ENCODE measurements around the gene GMPR. TPM values are rescaled to one million over a fixed set of nuclear protein-coding genes. Genes with fewer than 3 reads are reported as not detected.
A peak's percentile ranks its signal among the peaks of the same experiment; 100 is the strongest.

The GMPR gene
- total and polyA plus RNA-seq, 12 donors, result 17.0 to 49.1 (median 26.3) TPM

DNA sequence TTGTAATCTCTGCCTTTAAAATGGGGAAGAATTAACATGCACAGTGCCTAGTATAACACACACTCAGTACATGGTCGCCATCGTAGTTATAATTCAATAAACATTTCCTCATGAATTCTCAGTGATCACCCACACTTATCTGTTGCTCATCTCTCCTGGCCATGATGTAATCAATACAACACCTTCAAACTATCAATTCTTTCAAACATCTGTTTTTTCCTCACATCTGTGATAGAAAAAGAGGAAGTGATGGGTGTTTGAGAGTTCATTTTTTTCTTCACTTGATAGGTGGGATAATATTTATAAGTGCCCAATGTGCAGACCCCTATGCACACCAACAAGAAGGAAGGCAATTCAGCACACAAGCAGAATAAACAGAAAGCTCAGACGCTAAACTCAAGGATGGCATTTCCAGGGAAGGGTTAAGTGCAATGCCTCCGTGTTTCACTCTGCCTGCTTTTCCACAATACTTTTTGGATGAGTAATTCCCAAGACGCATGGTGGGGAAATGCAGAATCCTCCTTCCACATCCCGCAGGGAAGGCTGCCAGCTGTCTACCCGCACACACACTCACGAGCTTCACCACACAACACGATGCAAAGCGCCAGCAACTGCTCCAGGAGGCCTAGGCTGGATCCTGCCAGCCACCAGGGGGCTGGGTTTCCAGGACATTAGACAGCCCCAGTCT is 100.3 kb downstream of the GMPR start:
- DNase-seq, result peak; percentile 57 to 89 (median 82)

GRCh38 chr6:16339265-16339587 is 100.8 kb downstream of the GMPR start:
- WGBS, 4 donors, result 63 to 74% (median 68%) methylated on average over 3 of the region's 3 CpGs

More for the DNA sequence above, 100.3 kb downstream of the GMPR start:
- TF ChIP-seq POLR2A (IDR thresholded peaks at IDR 0.05) (no peak), CTCF (IDR thresholded peaks at IDR 0.05) (peak; percentile 16 to 49 (median 44))
- no peaks in the 10 kb centered on the region for H3K9me3 ChIP-seq (replicated peaks in 1 of 3)
- H3K36me3 ChIP-seq (replicated peaks in 1 of 2), result no peaks in the 10 kb centered on the region
- peaks cover 23 to 38% of the 10 kb centered on the region in 2 donors for H3K4me1 ChIP-seq (replicated peaks in 1 of 2)
- H3K4me3 ChIP-seq, result no peak overlapping the region
- H3K27me3 ChIP-seq, result no peaks in the 10 kb centered on the region
- peak overlapping the region in 2 of 5 donors; percentile 24 to 41 for H3K27ac ChIP-seq
- 35 to 48% (median 41%) methylated on average over 10 of the region's 10 CpGs for WGBS, 4 donors
- intact Hi-C loops (cut with DNase I), result loop anchor here (10.0 kb wide), 1 partner anchor 426 kb away; the partner anchor contains the start of gene ATXN1 (in 2 of the 2)

DNA sequence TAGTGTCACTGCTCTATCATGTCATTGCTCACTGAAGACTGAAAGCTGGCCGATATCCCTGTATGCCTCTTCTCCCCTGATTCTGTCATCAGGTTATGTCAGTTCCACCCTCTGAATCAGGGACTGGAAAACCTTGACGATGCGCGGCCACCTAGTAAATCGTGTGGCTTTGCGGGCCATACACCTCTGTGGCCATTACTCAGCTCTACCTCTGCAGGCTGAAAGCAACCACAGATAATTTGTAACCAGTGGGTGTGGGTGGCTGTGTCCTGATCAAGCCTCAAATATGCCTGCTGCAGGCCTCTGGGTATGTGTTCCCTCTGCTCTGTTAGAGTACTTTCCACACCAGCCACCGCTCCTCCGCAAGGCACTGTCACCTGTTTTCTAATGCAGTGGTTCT is 105.2 kb downstream of the GMPR start:
- Histone ChIP-seq H3K27me3 (no peaks in the 10 kb centered on the region), H3K4me3 (no peak overlapping the region), H3K36me3 (replicated peaks in 1 of 2) (no peaks in the 10 kb centered on the region), H3K27ac (no peak overlapping the region), H3K4me1 (replicated peaks in 1 of 2) (peaks cover 14 to 25% of the 10 kb centered on the region in 2 donors), H3K9me3 (replicated peaks in 1 of 3) (no peaks in the 10 kb centered on the region)
- TF ChIP-seq CTCF (IDR thresholded peaks at IDR 0.05), result no peak
- no peak for TF ChIP-seq POLR2A (IDR thresholded peaks at IDR 0.05)
- peak in 1 of 7 donors; percentile 51 for DNase-seq
- intact Hi-C loops (cut with DNase I), result no loop called here
- WGBS, 4 donors, result 91 to 96% (median 95%) methylated on average over 8 of the region's 8 CpGs

More at GRCh38 chr6:16339265-16339587, 100.8 kb downstream of the GMPR start:
- intact Hi-C loops (cut with DNase I), result loop anchor here (10.0 kb wide), 1 partner anchor 426 kb away; the partner anchor contains the start of gene ATXN1 (in 2 of the 2)
- peak overlapping the region in 2 of 5 donors; percentile 24 to 41 for H3K27ac ChIP-seq
- no peak for DNase-seq
- TF ChIP-seq POLR2A (IDR thresholded peaks at IDR 0.05), result no peak
- TF ChIP-seq CTCF (IDR thresholded peaks at IDR 0.05), result no peak
- H3K4me3 ChIP-seq, result no peak overlapping the region
- no peaks in the 10 kb centered on the region for H3K36me3 ChIP-seq (replicated peaks in 1 of 2)
- H3K9me3 ChIP-seq (replicated peaks in 1 of 3), result no peaks in the 10 kb centered on the region
- no peaks in the 10 kb centered on the region for H3K27me3 ChIP-seq
- H3K4me1 ChIP-seq (replicated peaks in 1 of 2), result peaks cover 22 to 33% of the 10 kb centered on the region in 2 donors

DNA sequence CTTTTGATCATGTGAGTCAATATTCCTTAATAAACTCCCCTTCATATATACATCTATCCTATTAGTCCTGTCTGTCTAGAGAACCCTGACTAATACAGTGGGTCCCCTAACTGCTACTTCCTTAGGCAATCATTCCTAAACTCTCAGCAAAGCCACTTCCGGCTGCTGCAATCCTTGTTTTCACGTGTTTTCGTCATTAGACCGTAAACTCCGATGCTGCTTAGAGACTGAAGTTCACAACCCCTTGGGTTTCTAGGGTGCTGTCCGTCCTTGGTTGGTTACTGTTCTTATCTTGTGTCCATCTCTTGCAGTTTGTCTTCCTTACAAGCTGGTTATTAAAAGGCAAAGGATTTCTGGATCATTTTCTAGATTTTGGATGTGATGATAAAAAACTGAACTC is 106.4 kb downstream of the GMPR start:
- no peak for TF ChIP-seq POLR2A (IDR thresholded peaks at IDR 0.05)
- no peak for TF ChIP-seq CTCF (IDR thresholded peaks at IDR 0.05)
- Histone ChIP-seq H3K27me3 (no peaks in the 10 kb centered on the region), H3K27ac (peak overlapping the region; percentile 17 to 78 (median 70)), H3K36me3 (replicated peaks in 1 of 2) (no peaks in the 10 kb centered on the region), H3K9me3 (replicated peaks in 1 of 3) (no peaks in the 10 kb centered on the region), H3K4me3 (no peak overlapping the region), H3K4me1 (replicated peaks in 1 of 2) (peaks cover 11 to 17% of the 10 kb centered on the region in 2 donors)
- intact Hi-C loops (cut with DNase I), result no loop called here
- DNase-seq, result peak in 1 of 7 donors; percentile 46
- 75 to 80% (median 77%) methylated on average over 6 of the region's 6 CpGs for WGBS, 4 donors

Small RNA genes within 50 kb of the gene (small RNA-seq; reads per million reads assigned to genes)
- gene RF00019 (0 reads per million in 2 donors), gene RNU6-1114P (0 reads per million in 2 donors)

Other genes with a start within 250 kb of the GMPR start
- 10 to 100 TPM in 8 of 9 donors, 1 to 10 TPM in 1; 8.6 to 49.2 (median 37.6) TPM for gene MYLIP, start 109.5 kb upstream of the GMPR start, total RNA-seq
- gene MYLIP, start 109.5 kb upstream of the GMPR start, polyA plus RNA-seq, result 10 to 100 TPM in 2 of 3 donors, 1 to 10 TPM in 1; 7.5 to 13.5 (median 11.5) TPM

All from adrenal gland (tissue), 12 donors.